GM12878 (cell line): ENCODE measurements around the gene MYH10. TPM values are rescaled to one million over a fixed set of nuclear protein-coding genes. Genes with fewer than 3 reads are reported as not detected.

ENCODE experiments used
- ATAC-seq: fragments of 200-7000 bp; cut with Tn5 transposase; 3 replicates; pipeline ENCODE4 v1.9.1; 2020; ENCODE audit warnings: mild to moderate bottlenecking, moderate library complexity
- BruUV-seq: library from RNA; stranded (reverse); fragments of 400-500 nt; replicated peaks from 2 replicates; lab custom pipeline; 2021; lab: Mats Ljungman, UMichigan
- CTCF ChIA-PET: fragments of 300-600 bp; sonication (Branson Sonifier 250); formaldehyde crosslinking; extraction: SDS; loops from one replicate; lab custom pipeline; 2021; ENCODE audit warnings: inconsistent platforms; lab: Yijun Ruan, JAX
- POLR2A ChIA-PET: fragments of 350-600 bp; formaldehyde crosslinking; extraction: SDS; loops from one replicate; lab custom pipeline; 2021; ENCODE audit warnings: inconsistent platforms; lab: Charles Lee
- RAD21 ChIA-PET: fragments of 300-600 bp; sonication (Branson Sonifier 250); formaldehyde crosslinking; loops from one replicate; lab custom pipeline; 2023; ENCODE audit warnings: antibody characterized with exemption; ENCODE audit not compliant: unreplicated experiment; lab: Charles Lee
- SMC1A ChIA-PET: fragments of 300-600 bp; sonication (Branson Sonifier 250); formaldehyde crosslinking; loops from one replicate; lab custom pipeline; 2023; ENCODE audit not compliant: unreplicated experiment, uncharacterized antibody; lab: Charles Lee
- DNase-seq: peaks from one replicate; pipeline ENCODE4 v3.0.0-alpha.2; 2011; ENCODE audit warnings: low read depth, low spot score
- FAIRE-seq: peaks from 3 replicates; lab custom pipeline; 2011; peaks lifted over from hg19 to GRCh38; lab: Jason Lieb, UNC
- H2AFZ ChIP-seq: 2 replicates; pipeline ENCODE4 v1.6.0; 2011; ENCODE audit warnings: low read depth, low read length, control low read depth; ENCODE audit not compliant: control insufficient read depth
- H3K27ac ChIP-seq: 2 replicates; pipeline ENCODE4 v1.5.1; 2011; ENCODE audit warnings: control low read depth; ENCODE audit not compliant: control insufficient read depth, insufficient read depth
- H3K27me3 ChIP-seq, 2 experiments: replicated peaks in 1 of 2; 2 replicates each; pipeline versions ENCODE4 v1.6.0 to v1.6.1; 2011; ENCODE audit warnings: low read length in 1 of 2; ENCODE audit not compliant: control insufficient read depth in 2 of 2, insufficient read depth in 2 of 2
- H3K36me3 ChIP-seq, 2 experiments: 2 replicates each; pipeline ENCODE4 v1.5.1; 2011; ENCODE audit warnings: low read length in 1 of 2; ENCODE audit not compliant: control insufficient read depth in 2 of 2, insufficient read depth in 2 of 2
- H3K4me1 ChIP-seq: 2 replicates; pipeline ENCODE4 v1.6.1; 2011; ENCODE audit warnings: mild to moderate bottlenecking, low read length, moderate library complexity, mixed read lengths; ENCODE audit not compliant: control insufficient read depth, insufficient read depth
- H3K4me2 ChIP-seq: 2 replicates; pipeline ENCODE4 v1.6.0; 2011; ENCODE audit warnings: control low read depth; ENCODE audit not compliant: control insufficient read depth, insufficient read depth
- H3K4me3 ChIP-seq: fragments of 200-600 bp; sonication (generic); 2 replicates; pipeline ENCODE4 v1.5.1; 2016
- H3K79me2 ChIP-seq: 2 replicates; pipeline ENCODE4 v1.6.0; 2011; ENCODE audit warnings: low read length; ENCODE audit not compliant: control insufficient read depth, insufficient read depth
- H3K9ac ChIP-seq: 2 replicates; pipeline ENCODE4 v1.8.0; 2011; ENCODE audit warnings: low read length, control low read depth, mixed read lengths; ENCODE audit not compliant: control insufficient read depth, insufficient read depth
- H3K9me3 ChIP-seq: replicated peaks from 3 replicates; pipeline ENCODE4 v1.5.1; 2011; ENCODE audit warnings: mild to moderate bottlenecking, low read length; ENCODE audit not compliant: control insufficient read depth, insufficient read depth
- H4K20me1 ChIP-seq: 2 replicates; pipeline ENCODE4 v1.6.0; 2011; ENCODE audit not compliant: control insufficient read depth, insufficient read depth
- ATF3 ChIP-seq: IDR thresholded peaks from 2 replicates; pipeline ENCODE4 v1.6.1; 2011; ENCODE audit warnings: low read depth, mild to moderate bottlenecking, low read length, moderate library complexity, borderline replicate concordance; ENCODE audit errors: extremely low read depth
- BHLHE40 ChIP-seq, 2 experiments: fragments of 450-650 bp in 1 of 2; IDR thresholded peaks; 2 replicates each; pipeline ENCODE4 v1.6.1; 2011 to 2017; ENCODE audit warnings: low read depth in 2 of 2, borderline replicate concordance in 1 of 2, improper control_type of control experiment in 1 of 2, low read length in 1 of 2, mild to moderate bottlenecking in 1 of 2
- CTCF ChIP-seq, 3 experiments: IDR thresholded peaks in 2 of 3; conservative IDR thresholded peaks in 1 of 3; 2 replicates each; pipeline ENCODE4 v1.5.1; 2011; ENCODE audit warnings: low read depth in 3 of 3, low read length in 3 of 3, mild to moderate bottlenecking in 3 of 3, control low read depth in 2 of 3, moderate library complexity in 2 of 3, inconsistent platforms in 1 of 3, mixed read lengths in 1 of 3; ENCODE audit not compliant: control insufficient read depth in 2 of 3, insufficient read depth in 1 of 3; ENCODE audit errors: extremely low read depth in 1 of 3
- ESRRA ChIP-seq: IDR thresholded peaks from 2 replicates; pipeline ENCODE4 v1.6.1; 2012; ENCODE audit warnings: mild to moderate bottlenecking, low read length, improper control_type of control experiment
- GATAD2B ChIP-seq: fragments of 450-650 bp; conservative IDR thresholded peaks from 2 replicates; pipeline ENCODE4 v1.6.1; 2017; ENCODE audit warnings: low read depth, mild to moderate bottlenecking, moderate library complexity
- IRF4 ChIP-seq: IDR thresholded peaks from 2 replicates; pipeline ENCODE4 v1.6.1; 2011; ENCODE audit warnings: low read depth, low read length
- JUND ChIP-seq: IDR thresholded peaks from 2 replicates; pipeline ENCODE4 v1.6.1; 2012; ENCODE audit warnings: low read depth, mild to moderate bottlenecking, low read length, improper control_type of control experiment, moderate library complexity
- NR2F1 ChIP-seq: fragments of 450-650 bp; conservative IDR thresholded peaks from 2 replicates; pipeline ENCODE4 v1.6.1; 2017; ENCODE audit warnings: mild to moderate bottlenecking
- PAX5 ChIP-seq: IDR thresholded peaks from 2 replicates; pipeline ENCODE4 v1.6.1; 2011; ENCODE audit warnings: low read depth, low read length, borderline replicate concordance
- SMAD1 ChIP-seq: fragments of 450-650 bp; IDR thresholded peaks from 2 replicates; pipeline ENCODE4 v1.6.1; 2018; ENCODE audit warnings: mild to moderate bottlenecking, low read depth; ENCODE audit not compliant: partially characterized antibody
- SMARCA5 ChIP-seq: fragments of 450-650 bp; IDR thresholded peaks from 2 replicates; pipeline ENCODE4 v1.6.1; 2017; ENCODE audit warnings: mild to moderate bottlenecking
- SUZ12 ChIP-seq: fragments of 200-600 bp; sonication (generic); IDR thresholded peaks from one replicate; pipeline ENCODE4 v1.6.1; 2018; ENCODE audit warnings: antibody characterized with exemption, mild to moderate bottlenecking; ENCODE audit not compliant: unreplicated experiment
- TCF3 ChIP-seq: IDR thresholded peaks from 2 replicates; pipeline ENCODE4 v1.6.1; 2012; ENCODE audit warnings: low read depth, mild to moderate bottlenecking, low read length, borderline replicate concordance; ENCODE audit not compliant: insufficient read depth
- TCF7 ChIP-seq: IDR thresholded peaks from 2 replicates; pipeline ENCODE4 v1.6.1; 2014; ENCODE audit warnings: antibody characterized with exemption, borderline replicate concordance
- WGBS: methylation state at CpG from one replicate; pipeline ENCODE4 v1.1.6; 2016; ENCODE audit warnings: low lambda C conversion rate; ENCODE audit not compliant: insufficient replicate concordance, insufficient coverage; ENCODE audit errors: missing lambda C conversion rate; 5-methylcytosine and 5-hydroxymethylcytosine counted together
- in situ Hi-C: fragments of 300-500 bp; cut with MboI; formaldehyde crosslinking; loops from 9 replicates; pipeline ENCODE4 v1.14.3; 2018; ENCODE audit warnings: mixed read lengths
- intact Hi-C: fragments of 100-400 bp; cut with micrococcal nuclease; formaldehyde crosslinking; loops from one replicate; pipeline ENCODE4 v1.14.2; 2022; ENCODE audit not compliant: unreplicated experiment
- polyA plus RNA-seq, 11 experiments: library from polyadenylated mRNA; depleted of rRNA in 4 of 11; unstranded in 6 of 11; stranded (reverse) in 5 of 11; fragments of >200 nt; fragmentation: Nextera tagmentation in 4 of 11; fragmentation: Illumina TruSeq in 1 of 11; extraction: Ambion mirVana in 4 of 11; extraction: Trizol in 1 of 11; gene quantifications; 1 replicate in 1 of 11; 2 replicates in 10 of 11; pipeline versions ENCODE4 v1.2.1 to v1.2.3, GENCODE V29; 2011 to 2016; ENCODE audit warnings: inconsistent platforms in 2 of 11, missing spikeins in 2 of 11, low read depth in 1 of 11
- total RNA-seq, 4 experiments: library from RNA; depleted of rRNA in 3 of 4; stranded (reverse); fragments of >200 nt in 3 of 4; fragmentation: Illumina TruSeq in 1 of 4; extraction: Trizol in 1 of 4; gene quantifications; 2 replicates each; pipeline versions ENCODE4 v1.2.1 to v1.2.3, GENCODE V29; 2013 to 2021
- TF ChIP-seq, protein P1 (sequence below): IDR thresholded peaks from 2 replicates; pipeline ENCODE4 v1.6.1; 2011; ENCODE audit warnings: mild to moderate bottlenecking, low read depth, low read length, moderate library complexity; ENCODE audit not compliant: insufficient replicate concordance

MYH10 gene
- total and polyA plus RNA-seq, 10 of the 15 experiments (the other 5 are each of a cell fraction or from before 2014, with no cell fraction given): 0.33 to 7.1 (median 1.0) TPM

DNA sequence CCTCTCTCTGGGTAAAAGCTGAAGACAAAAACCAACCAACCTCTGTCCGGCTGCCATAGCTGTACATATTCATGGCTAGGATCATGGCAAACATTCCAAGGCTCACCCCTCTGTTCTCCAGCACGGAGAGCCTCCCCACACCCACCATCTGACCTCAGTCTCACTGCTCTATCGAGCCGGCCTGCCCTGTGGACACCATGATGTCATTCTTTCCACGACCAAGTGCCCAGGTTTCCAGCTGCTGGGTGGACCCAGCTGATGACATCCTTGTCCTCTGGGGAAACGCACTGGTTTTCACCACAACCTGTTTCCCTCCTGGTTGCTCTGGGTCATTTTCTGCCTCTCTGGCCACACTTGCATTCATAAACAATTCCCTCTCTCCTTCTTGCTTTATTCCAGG is 127.2 kb downstream of the MYH10 start:
- H3K27ac ChIP-seq: no peak overlapping the region
- H3K9me3 ChIP-seq: no peaks in the 10 kb centered on the region
- in situ Hi-C loops (no loop called here), intact Hi-C loops (no loop called here)
- no peaks in the 10 kb centered on the region; a peak in 2 of 4 replicates for H3K27me3 ChIP-seq
- BruUV-seq: no TSS peak
- no peak overlapping the region for H3K4me3 ChIP-seq
- no peaks in the 10 kb centered on the region for H3K4me1 ChIP-seq
- ChIA-PET CTCF (no interaction called here), RAD21 (no interaction called here), POLR2A (no interaction called here), SMC1A (no interaction called here)
- no peak overlapping the region for H3K9ac ChIP-seq
- H4K20me1 ChIP-seq: no peaks in the 10 kb centered on the region
- H3K4me2 ChIP-seq: no peak overlapping the region
- H2AFZ ChIP-seq: no peak overlapping the region
- no peak for ATAC-seq
- H3K79me2 ChIP-seq: no peaks in the 10 kb centered on the region
- DNase-seq: no peak
- TF ChIP-seq JUND (no peak), TCF3 (no peak), GATAD2B (no peak), TCF7 (no peak), BHLHE40 (IDR thresholded peaks at IDR 0.05; ENCODE audit: borderline replicate concordance in 1 of 2, low read depth in 2 of 2, low read length in 1 of 2) (no peak), PAX5 (no peak)
- FAIRE-seq: no peak
- 9% methylated on average over 6 of the region's 6 CpGs for WGBS
- H3K36me3 ChIP-seq: no peaks in the 10 kb centered on the region

DNA sequence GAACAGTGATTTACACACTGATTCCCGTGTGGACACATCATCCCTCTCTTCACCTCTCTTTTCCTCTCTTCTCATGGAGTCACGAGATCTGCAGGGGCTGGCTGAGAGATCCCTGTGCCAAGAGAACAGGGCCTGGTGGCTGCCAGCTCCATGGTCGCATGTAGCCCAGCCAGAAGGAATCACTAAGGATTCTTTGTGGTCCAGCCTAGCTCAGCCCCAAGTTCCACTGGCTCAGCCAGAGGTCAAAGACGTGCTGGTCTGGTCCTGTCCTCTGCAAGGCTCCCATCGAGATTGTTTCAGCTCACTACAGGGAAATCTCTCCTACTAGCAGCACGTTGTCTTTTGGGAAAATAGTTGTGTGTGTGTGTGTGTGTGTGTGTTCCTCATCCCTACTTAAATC is 128.4 kb downstream of the MYH10 start:
- ChIA-PET RAD21 (no interaction called here), SMC1A (no interaction called here), POLR2A (no interaction called here), CTCF (no interaction called here)
- Histone ChIP-seq H3K36me3 (no peaks in the 10 kb centered on the region), H3K27ac (no peak overlapping the region), H3K4me1 (no peaks in the 10 kb centered on the region), H3K9ac (no peak overlapping the region), H2AFZ (no peak overlapping the region), H3K4me2 (no peak overlapping the region), H3K79me2 (no peaks in the 10 kb centered on the region), H3K9me3 (no peaks in the 10 kb centered on the region), H4K20me1 (no peaks in the 10 kb centered on the region), H3K4me3 (no peak overlapping the region), H3K27me3 (no peaks in the 10 kb centered on the region; a peak in 2 of 4 replicates)
- in situ Hi-C loops: no loop called here
- intact Hi-C loops: no loop called here
- ATAC-seq (no peak), DNase-seq (no peak), FAIRE-seq (no peak)
- 3% methylated on average over 6 of the region's 6 CpGs for WGBS
- BruUV-seq: no TSS peak
- no peak for TF ChIP-seq NR2F1
- TF ChIP-seq IRF4: no peak
- TF ChIP-seq CTCF (IDR thresholded peaks at IDR 0.05 in 2 of 3, conservative IDR thresholded peaks at IDR 0.05 in 1 of 3; ENCODE audit: control insufficient read depth in 2 of 3, extremely low read depth in 1 of 3, insufficient read depth in 1 of 3, low read depth in 3 of 3, low read length in 3 of 3): no peak
- TF ChIP-seq, protein P1, sequence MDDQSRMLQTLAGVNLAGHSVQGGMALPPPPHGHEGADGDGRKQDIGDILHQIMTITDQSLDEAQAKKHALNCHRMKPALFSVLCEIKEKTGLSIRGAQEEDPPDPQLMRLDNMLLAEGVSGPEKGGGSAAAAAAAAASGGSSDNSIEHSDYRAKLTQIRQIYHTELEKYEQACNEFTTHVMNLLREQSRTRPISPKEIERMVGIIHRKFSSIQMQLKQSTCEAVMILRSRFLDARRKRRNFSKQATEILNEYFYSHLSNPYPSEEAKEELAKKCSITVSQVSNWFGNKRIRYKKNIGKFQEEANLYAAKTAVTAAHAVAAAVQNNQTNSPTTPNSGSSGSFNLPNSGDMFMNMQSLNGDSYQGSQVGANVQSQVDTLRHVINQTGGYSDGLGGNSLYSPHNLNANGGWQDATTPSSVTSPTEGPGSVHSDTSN: no peak
- TF ChIP-seq ATF3: no peak
- no peak for TF ChIP-seq ESRRA
- no peak for TF ChIP-seq SMAD1
- TF ChIP-seq SMARCA5: no peak
- TF ChIP-seq SUZ12: no peak
